GM12878 (cell line): ENCODE results near the gene MRTFA. TPM values are rescaled to one million over a fixed set of nuclear protein-coding genes. Genes with fewer than 3 reads are reported as not detected.

ENCODE experiments used
- ATAC-seq: fragments of 200-7000 bp; cut with Tn5 transposase; 3 replicates; pipeline ENCODE4 v1.9.1; 2020; ENCODE audit warnings: mild to moderate bottlenecking, moderate library complexity
- BruUV-seq: library from RNA; stranded (reverse); fragments of 400-500 nt; replicated peaks from 2 replicates; lab custom pipeline; 2021; lab: Mats Ljungman, UMichigan
- CTCF ChIA-PET: fragments of 300-600 bp; sonication (Branson Sonifier 250); formaldehyde crosslinking; extraction: SDS; loops from one replicate; lab custom pipeline; 2021; ENCODE audit warnings: inconsistent platforms; lab: Yijun Ruan, JAX
- POLR2A ChIA-PET: fragments of 350-600 bp; formaldehyde crosslinking; extraction: SDS; loops from one replicate; lab custom pipeline; 2021; ENCODE audit warnings: inconsistent platforms; lab: Charles Lee
- RAD21 ChIA-PET: fragments of 300-600 bp; sonication (Branson Sonifier 250); formaldehyde crosslinking; loops from one replicate; lab custom pipeline; 2023; ENCODE audit warnings: antibody characterized with exemption; ENCODE audit not compliant: unreplicated experiment; lab: Charles Lee
- SMC1A ChIA-PET: fragments of 300-600 bp; sonication (Branson Sonifier 250); formaldehyde crosslinking; loops from one replicate; lab custom pipeline; 2023; ENCODE audit not compliant: unreplicated experiment, uncharacterized antibody; lab: Charles Lee
- DNase-seq: peaks from one replicate; pipeline ENCODE4 v3.0.0-alpha.2; 2011; ENCODE audit warnings: low read depth, low spot score
- FAIRE-seq: peaks from 3 replicates; lab custom pipeline; 2011; peaks lifted over from hg19 to GRCh38; lab: Jason Lieb, UNC
- H2AFZ ChIP-seq: 2 replicates; pipeline ENCODE4 v1.6.0; 2011; ENCODE audit warnings: low read depth, low read length, control low read depth; ENCODE audit not compliant: control insufficient read depth
- H3K27ac ChIP-seq: 2 replicates; pipeline ENCODE4 v1.5.1; 2011; ENCODE audit warnings: control low read depth; ENCODE audit not compliant: control insufficient read depth, insufficient read depth
- H3K27me3 ChIP-seq, 2 experiments: replicated peaks in 1 of 2; 2 replicates each; pipeline versions ENCODE4 v1.6.0 to v1.6.1; 2011; ENCODE audit warnings: low read length in 1 of 2; ENCODE audit not compliant: control insufficient read depth in 2 of 2, insufficient read depth in 2 of 2
- H3K36me3 ChIP-seq, 2 experiments: 2 replicates each; pipeline ENCODE4 v1.5.1; 2011; ENCODE audit warnings: low read length in 1 of 2; ENCODE audit not compliant: control insufficient read depth in 2 of 2, insufficient read depth in 2 of 2
- H3K4me1 ChIP-seq: 2 replicates; pipeline ENCODE4 v1.6.1; 2011; ENCODE audit warnings: mild to moderate bottlenecking, low read length, moderate library complexity, mixed read lengths; ENCODE audit not compliant: control insufficient read depth, insufficient read depth
- H3K4me2 ChIP-seq: 2 replicates; pipeline ENCODE4 v1.6.0; 2011; ENCODE audit warnings: control low read depth; ENCODE audit not compliant: control insufficient read depth, insufficient read depth
- H3K4me3 ChIP-seq: fragments of 200-600 bp; sonication (generic); 2 replicates; pipeline ENCODE4 v1.5.1; 2016
- H3K79me2 ChIP-seq: 2 replicates; pipeline ENCODE4 v1.6.0; 2011; ENCODE audit warnings: low read length; ENCODE audit not compliant: control insufficient read depth, insufficient read depth
- H3K9ac ChIP-seq: 2 replicates; pipeline ENCODE4 v1.8.0; 2011; ENCODE audit warnings: low read length, control low read depth, mixed read lengths; ENCODE audit not compliant: control insufficient read depth, insufficient read depth
- H3K9me3 ChIP-seq: replicated peaks from 3 replicates; pipeline ENCODE4 v1.5.1; 2011; ENCODE audit warnings: mild to moderate bottlenecking, low read length; ENCODE audit not compliant: control insufficient read depth, insufficient read depth
- H4K20me1 ChIP-seq: 2 replicates; pipeline ENCODE4 v1.6.0; 2011; ENCODE audit not compliant: control insufficient read depth, insufficient read depth
- SPI1 ChIP-seq: IDR thresholded peaks from 2 replicates; pipeline ENCODE4 v1.6.1; 2011; ENCODE audit warnings: low read depth, mild to moderate bottlenecking, low read length, moderate library complexity, borderline replicate concordance; ENCODE audit not compliant: insufficient read depth
- WGBS: methylation state at CpG from one replicate; pipeline ENCODE4 v1.1.6; 2016; ENCODE audit warnings: low lambda C conversion rate; ENCODE audit not compliant: insufficient replicate concordance, insufficient coverage; ENCODE audit errors: missing lambda C conversion rate; 5-methylcytosine and 5-hydroxymethylcytosine counted together
- in situ Hi-C: fragments of 300-500 bp; cut with MboI; formaldehyde crosslinking; loops from 9 replicates; pipeline ENCODE4 v1.14.3; 2018; ENCODE audit warnings: mixed read lengths
- intact Hi-C: fragments of 100-400 bp; cut with micrococcal nuclease; formaldehyde crosslinking; loops from one replicate; pipeline ENCODE4 v1.14.2; 2022; ENCODE audit not compliant: unreplicated experiment
- polyA plus RNA-seq, 11 experiments: library from polyadenylated mRNA; depleted of rRNA in 4 of 11; unstranded in 6 of 11; stranded (reverse) in 5 of 11; fragments of >200 nt; fragmentation: Nextera tagmentation in 4 of 11; fragmentation: Illumina TruSeq in 1 of 11; extraction: Ambion mirVana in 4 of 11; extraction: Trizol in 1 of 11; gene quantifications; 1 replicate in 1 of 11; 2 replicates in 10 of 11; pipeline versions ENCODE4 v1.2.1 to v1.2.3, GENCODE V29; 2011 to 2016; ENCODE audit warnings: inconsistent platforms in 2 of 11, missing spikeins in 2 of 11, low read depth in 1 of 11
- total RNA-seq, 4 experiments: library from RNA; depleted of rRNA in 3 of 4; stranded (reverse); fragments of >200 nt in 3 of 4; fragmentation: Illumina TruSeq in 1 of 4; extraction: Trizol in 1 of 4; gene quantifications; 2 replicates each; pipeline versions ENCODE4 v1.2.1 to v1.2.3, GENCODE V29; 2013 to 2021
- TF ChIP-seq, protein P1 (sequence below): fragments of 450-650 bp; IDR thresholded peaks from 2 replicates; pipeline ENCODE4 v1.6.1; 2018; ENCODE audit warnings: mild to moderate bottlenecking, low read depth, moderate library complexity; ENCODE audit not compliant: partially characterized antibody

Gene MRTFA
- total and polyA plus RNA-seq, 10 of the 15 experiments (the other 5 are each of a cell fraction or from before 2014, with no cell fraction given) = 2.0 to 63.9 (median 17.9) TPM

- peaks cover 15% of the 10 kb centered on the region for H3K79me2 ChIP-seq
- H3K4me1 ChIP-seq = peaks cover 15% of the 10 kb centered on the region
- TF ChIP-seq SPI1 = 0 out of 2 replicates have a peak, but pooled peaks have one; percentile 13
- TF ChIP-seq, protein P1, sequence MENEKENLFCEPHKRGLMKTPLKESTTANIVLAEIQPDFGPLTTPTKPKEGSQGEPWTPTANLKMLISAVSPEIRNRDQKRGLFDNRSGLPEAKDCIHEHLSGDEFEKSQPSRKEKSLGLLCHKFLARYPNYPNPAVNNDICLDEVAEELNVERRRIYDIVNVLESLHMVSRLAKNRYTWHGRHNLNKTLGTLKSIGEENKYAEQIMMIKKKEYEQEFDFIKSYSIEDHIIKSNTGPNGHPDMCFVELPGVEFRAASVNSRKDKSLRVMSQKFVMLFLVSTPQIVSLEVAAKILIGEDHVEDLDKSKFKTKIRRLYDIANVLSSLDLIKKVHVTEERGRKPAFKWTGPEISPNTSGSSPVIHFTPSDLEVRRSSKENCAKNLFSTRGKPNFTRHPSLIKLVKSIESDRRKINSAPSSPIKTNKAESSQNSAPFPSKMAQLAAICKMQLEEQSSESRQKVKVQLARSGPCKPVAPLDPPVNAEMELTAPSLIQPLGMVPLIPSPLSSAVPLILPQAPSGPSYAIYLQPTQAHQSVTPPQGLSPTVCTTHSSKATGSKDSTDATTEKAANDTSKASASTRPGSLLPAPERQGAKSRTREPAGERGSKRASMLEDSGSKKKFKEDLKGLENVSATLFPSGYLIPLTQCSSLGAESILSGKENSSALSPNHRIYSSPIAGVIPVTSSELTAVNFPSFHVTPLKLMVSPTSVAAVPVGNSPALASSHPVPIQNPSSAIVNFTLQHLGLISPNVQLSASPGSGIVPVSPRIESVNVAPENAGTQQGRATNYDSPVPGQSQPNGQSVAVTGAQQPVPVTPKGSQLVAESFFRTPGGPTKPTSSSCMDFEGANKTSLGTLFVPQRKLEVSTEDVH = no peak
- no peak overlapping the region for H3K27ac ChIP-seq
- ATAC-seq (no peak), FAIRE-seq (no peak), DNase-seq (no peak)
- ChIA-PET SMC1A (interaction anchor here (0.6 to 1.7 kb wide), 5 partner anchors 16 to 226 kb away, joined by 3 read pairs; no protein-coding TSS in a partner anchor), RAD21 (no interaction called here), POLR2A (no interaction called here), CTCF (interaction anchor here (0.8 to 3.4 kb wide), 4 partner anchors 9 to 169 kb away, joined by 3 to 20 read pairs (median 4); no protein-coding TSS in a partner anchor)
- no peak overlapping the region for H3K4me2 ChIP-seq
- no peak overlapping the region for H3K4me3 ChIP-seq
- no peaks in the 10 kb centered on the region for H3K27me3 ChIP-seq
- intact Hi-C loops = no loop called here
- H3K9me3 ChIP-seq = no peaks in the 10 kb centered on the region
- H3K36me3 ChIP-seq = peaks cover 0 to 2% of the 10 kb centered on the region in 2 experiments; a peak in 2 of 4 replicates
- no peak overlapping the region for H3K9ac ChIP-seq
- H2AFZ ChIP-seq = no peak overlapping the region
- H4K20me1 ChIP-seq = no peaks in the 10 kb centered on the region
- WGBS = 56% methylated on average over 5 of the region's 5 CpGs
- no TSS peak for BruUV-seq
- in situ Hi-C loops = no loop called here
These were observed 158.7 kb downstream of the MRTFA start for GRCh38 chr22:40477683-40478337.
